Type B pancreatic cell (in vitro differentiated cells): ENCODE data around the gene PLIN4. TPM values are rescaled to one million over a fixed set of nuclear protein-coding genes. Genes with fewer than 3 reads are reported as not detected.
"Not testable (repeated sequence)": the region's sequence is repeated elsewhere in the genome, so short reads cannot be mapped to it uniquely, and the experiment has no call there.

ENCODE experiments used
- DNase-seq: peaks from one replicate; pipeline ENCODE4 v3.0.0; 2021; ENCODE audit warnings: mixed read lengths; ENCODE audit not compliant: unreplicated experiment; ENCODE audit errors: extremely low spot score
- H3K27ac Mint-ChIP-seq: 2 replicates; pipeline ENCODE4 v1.8.0; 2021; ENCODE audit warnings: mild to moderate bottlenecking, mixed read lengths
- H3K27me3 Mint-ChIP-seq: 2 replicates; pipeline ENCODE4 v1.8.0; 2021; ENCODE audit warnings: mixed read lengths
- H3K36me3 Mint-ChIP-seq: 2 replicates; pipeline ENCODE4 v1.8.0; 2021; ENCODE audit warnings: mixed read lengths
- H3K4me1 Mint-ChIP-seq: one replicate; pipeline ENCODE4 v1.8.0; 2021; ENCODE audit warnings: mixed read lengths; ENCODE audit not compliant: unreplicated experiment
- H3K4me3 Mint-ChIP-seq: 2 replicates; pipeline ENCODE4 v1.8.0; 2021; ENCODE audit warnings: mild to moderate bottlenecking, mixed read lengths
- H3K9me3 Mint-ChIP-seq: 2 replicates; pipeline ENCODE4 v1.8.0; 2021; ENCODE audit warnings: mixed read lengths
- CTCF ChIP-seq: fragments of 200-600 bp; sonication (generic); conservative IDR thresholded peaks from 2 replicates; pipeline ENCODE4 v1.5.0; 2021; ENCODE audit warnings: antibody characterized with exemption, mild to moderate bottlenecking
- total RNA-seq: library from RNA; stranded (reverse); gene quantifications from 2 replicates; pipeline ENCODE4 v1.2.1, GENCODE V29; 2021; ENCODE audit warnings: low replicate concordance

Gene PLIN4
- total RNA-seq, 1 donor from 2014 or later: 0.48 TPM

- Mint-ChIP-seq H3K4me3 (no peak overlapping the region), H3K4me1 (peaks cover 7% of the 10 kb centered on the region), H3K27me3 (no peaks in the 10 kb centered on the region), H3K36me3 (no peaks in the 10 kb centered on the region), H3K9me3 (no peaks in the 10 kb centered on the region), H3K27ac (no peak overlapping the region)
- TF ChIP-seq CTCF: no peak
- DNase-seq: no peak
Measured at GRCh38 chr19:4542896-4543841, 24.9 kb upstream of the PLIN4 start.

- not testable (repeated sequence) for H3K36me3 Mint-ChIP-seq, H3K27me3 Mint-ChIP-seq, H3K9me3 Mint-ChIP-seq, H3K27ac Mint-ChIP-seq, DNase-seq, H3K4me3 Mint-ChIP-seq, H3K4me1 Mint-ChIP-seq
Measured at GRCh38 chr19:4541806-4542145, 23.5 kb upstream of the PLIN4 start.

GRCh38 chr19:4541114-4541805, 23.0 kb upstream of the PLIN4 start:
- Mint-ChIP-seq H3K36me3 (no peaks in the 10 kb centered on the region), H3K27me3 (no peaks in the 10 kb centered on the region), H3K4me1 (peaks cover 7% of the 10 kb centered on the region), H3K4me3 (no peak overlapping the region), H3K27ac (no peak overlapping the region), H3K9me3 (no peaks in the 10 kb centered on the region)
- no peak for DNase-seq
- TF ChIP-seq CTCF: no peak

- H3K4me3 Mint-ChIP-seq: peak within 1 kb of the TSS; percentile 38
- no peak for DNase-seq
- H3K36me3 Mint-ChIP-seq: no peaks in the 10 kb centered on the region
- peaks cover 7% of the 10 kb centered on the region for H3K4me1 Mint-ChIP-seq
- peaks cover 3% of the 10 kb centered on the region for H3K27me3 Mint-ChIP-seq
- no peak for TF ChIP-seq CTCF
- no peaks in the 10 kb centered on the region for H3K9me3 Mint-ChIP-seq
- peak within 1 kb of the TSS; percentile 36 for H3K27ac Mint-ChIP-seq
Measured at GRCh38 chr19:4539693-4540581, 21.7 kb upstream of the PLIN4 start, which contains the start of gene LRG1. Gene LRG1 (minus strand): TSS chr19:4540036. CDS start chr19:4540013, 23 bp downstream.

- Mint-ChIP-seq H3K27me3 (peaks cover 3% of the 10 kb centered on the region), H3K36me3 (no peaks in the 10 kb centered on the region), H3K9me3 (no peaks in the 10 kb centered on the region), H3K27ac (no peak overlapping the region), H3K4me3 (no peak overlapping the region), H3K4me1 (peaks cover 7% of the 10 kb centered on the region)
- DNase-seq: no peak
- TF ChIP-seq CTCF: no peak
Measured at GRCh38 chr19:4539169-4539692, 20.9 kb upstream of the PLIN4 start.
